WTC11 (cell line): ENCODE data around the gene DYNLRB1. TPM values are rescaled to one million over a fixed set of nuclear protein-coding genes. Genes with fewer than 3 reads are reported as not detected.

Source experiments
- ATAC-seq: fragments of 200-7000 bp; cut with Tn5 transposase; 2 replicates; pipeline ENCODE4 v1.10.0; 2021; ENCODE audit warnings: mild to moderate bottlenecking, moderate library complexity
- CTCF ChIA-PET: fragments of 300-600 bp; sonication (Branson Sonifier 250); formaldehyde crosslinking; loops from one replicate; lab custom pipeline; 2021; ENCODE audit warnings: antibody characterized with exemption; lab: Charles Lee
- POLR2A ChIA-PET: fragments of 350-600 bp; sonication (Branson Sonifier 250); formaldehyde crosslinking; loops from one replicate; lab custom pipeline; 2021; ENCODE audit warnings: antibody characterized with exemption; lab: Charles Lee
- DNase-seq: peaks from one replicate; pipeline ENCODE4 v3.0.0; 2021; ENCODE audit warnings: low spot score
- H3K27ac Mint-ChIP-seq: 2 replicates; pipeline ENCODE4 v1.8.0; 2021; ENCODE audit warnings: mixed read lengths
- H3K27me3 Mint-ChIP-seq: 2 replicates; pipeline ENCODE4 v1.8.0; 2021; ENCODE audit warnings: low read depth, mild to moderate bottlenecking, moderate library complexity, mixed read lengths
- H3K36me3 Mint-ChIP-seq: 2 replicates; pipeline ENCODE4 v1.8.0; 2021; ENCODE audit warnings: mixed read lengths
- H3K4me1 Mint-ChIP-seq: 2 replicates; pipeline ENCODE4 v1.8.0; 2022; ENCODE audit warnings: mixed read lengths
- H3K4me3 Mint-ChIP-seq: 2 replicates; pipeline ENCODE4 v1.8.0; 2021; ENCODE audit warnings: mild to moderate bottlenecking, moderate library complexity, mixed read lengths
- H3K9me3 Mint-ChIP-seq: 2 replicates; pipeline ENCODE4 v1.8.0; 2021; ENCODE audit warnings: mixed read lengths
- CREM ChIP-seq: sonication (generic); formaldehyde crosslinking; IDR thresholded peaks from 2 replicates; pipeline ENCODE4 v1.8.1; 2022; ENCODE audit warnings: mild to moderate bottlenecking, missing genetic modification reagents, moderate library complexity
- KAT7 ChIP-seq: sonication (generic); formaldehyde crosslinking; IDR thresholded peaks from 2 replicates; pipeline ENCODE4 v1.8.1; 2023; ENCODE audit warnings: missing genetic modification reagents, mild to moderate bottlenecking, borderline replicate concordance
- MYBL2 ChIP-seq: sonication (generic); formaldehyde crosslinking; IDR thresholded peaks from 2 replicates; pipeline ENCODE4 v1.8.1; 2023; ENCODE audit warnings: mild to moderate bottlenecking, moderate library complexity, missing genetic modification reagents
- NFYB ChIP-seq: sonication (generic); formaldehyde crosslinking; conservative IDR thresholded peaks from 2 replicates; pipeline ENCODE4 v1.8.0; 2022; ENCODE audit warnings: low read depth, missing genetic modification reagents
- NR1H2 ChIP-seq: sonication (generic); formaldehyde crosslinking; IDR thresholded peaks from 2 replicates; pipeline ENCODE4 v1.9.0; 2021; ENCODE audit warnings: mild to moderate bottlenecking, moderate library complexity, missing genetic modification reagents
- SMAD3 ChIP-seq: sonication (generic); formaldehyde crosslinking; IDR thresholded peaks from 2 replicates; pipeline ENCODE4 v1.8.0; 2022; ENCODE audit warnings: missing genetic modification reagents, mild to moderate bottlenecking, borderline replicate concordance
- ZNF219 ChIP-seq: sonication (generic); formaldehyde crosslinking; IDR thresholded peaks from 2 replicates; pipeline ENCODE4 v1.8.0; 2023; ENCODE audit warnings: missing genetic modification reagents, mild to moderate bottlenecking, borderline replicate concordance
- ZNF232 ChIP-seq: sonication (generic); formaldehyde crosslinking; IDR thresholded peaks from 2 replicates; pipeline ENCODE4 v1.8.0; 2022; ENCODE audit warnings: mild to moderate bottlenecking, missing genetic modification reagents
- ZNF671 ChIP-seq: fragments of 250-450 bp; sonication (Bioruptor Pico); IDR thresholded peaks from 2 replicates; pipeline ENCODE4 v1.8.0; 2021; ENCODE audit warnings: mild to moderate bottlenecking
- total RNA-seq: library from RNA; stranded (reverse); gene quantifications from 3 replicates; pipeline ENCODE4 v1.2.3, GENCODE V29; 2021
- TF ChIP-seq, protein P1 (sequence below): fragments of 250-450 bp; sonication (Bioruptor Pico); IDR thresholded peaks from 2 replicates; pipeline ENCODE4 v1.8.0; 2021; ENCODE audit warnings: mild to moderate bottlenecking
- TF ChIP-seq, protein P2 (sequence below): sonication (generic); formaldehyde crosslinking; IDR thresholded peaks from 2 replicates; pipeline ENCODE4 v1.8.1; 2023; ENCODE audit warnings: mild to moderate bottlenecking, missing genetic modification reagents, moderate library complexity
- TF ChIP-seq, protein P3 (sequence below): sonication (generic); formaldehyde crosslinking; IDR thresholded peaks from 2 replicates; pipeline ENCODE4 v1.8.1; 2022; ENCODE audit warnings: missing genetic modification reagents, borderline replicate concordance
- TF ChIP-seq, protein P4 (sequence below): sonication (generic); formaldehyde crosslinking; IDR thresholded peaks from 2 replicates; pipeline ENCODE4 v1.8.0; 2022; ENCODE audit warnings: mild to moderate bottlenecking, missing genetic modification reagents
- TF ChIP-seq, protein P5 (sequence below): sonication (generic); formaldehyde crosslinking; IDR thresholded peaks from 2 replicates; pipeline ENCODE4 v1.8.0; 2023; ENCODE audit warnings: mild to moderate bottlenecking, missing genetic modification reagents
- TF ChIP-seq, protein P6 (sequence below): fragments of 250-450 bp; sonication (Bioruptor Pico); conservative IDR thresholded peaks from 2 replicates; pipeline ENCODE4 v1.9.0; 2021; ENCODE audit warnings: mild to moderate bottlenecking
- TF ChIP-seq, protein P7 (sequence below): sonication (generic); formaldehyde crosslinking; IDR thresholded peaks from 2 replicates; pipeline ENCODE4 v1.8.1; 2023; ENCODE audit warnings: mild to moderate bottlenecking, missing genetic modification reagents, borderline replicate concordance
- TF ChIP-seq, protein P8 (sequence below): sonication (generic); formaldehyde crosslinking; IDR thresholded peaks from 2 replicates; pipeline ENCODE4 v1.8.1; 2022; ENCODE audit warnings: mild to moderate bottlenecking, missing genetic modification reagents, moderate library complexity, borderline replicate concordance

Gene DYNLRB1
- total RNA-seq, 1 experiment from 2014 or later, result 99.3 TPM

DNA sequence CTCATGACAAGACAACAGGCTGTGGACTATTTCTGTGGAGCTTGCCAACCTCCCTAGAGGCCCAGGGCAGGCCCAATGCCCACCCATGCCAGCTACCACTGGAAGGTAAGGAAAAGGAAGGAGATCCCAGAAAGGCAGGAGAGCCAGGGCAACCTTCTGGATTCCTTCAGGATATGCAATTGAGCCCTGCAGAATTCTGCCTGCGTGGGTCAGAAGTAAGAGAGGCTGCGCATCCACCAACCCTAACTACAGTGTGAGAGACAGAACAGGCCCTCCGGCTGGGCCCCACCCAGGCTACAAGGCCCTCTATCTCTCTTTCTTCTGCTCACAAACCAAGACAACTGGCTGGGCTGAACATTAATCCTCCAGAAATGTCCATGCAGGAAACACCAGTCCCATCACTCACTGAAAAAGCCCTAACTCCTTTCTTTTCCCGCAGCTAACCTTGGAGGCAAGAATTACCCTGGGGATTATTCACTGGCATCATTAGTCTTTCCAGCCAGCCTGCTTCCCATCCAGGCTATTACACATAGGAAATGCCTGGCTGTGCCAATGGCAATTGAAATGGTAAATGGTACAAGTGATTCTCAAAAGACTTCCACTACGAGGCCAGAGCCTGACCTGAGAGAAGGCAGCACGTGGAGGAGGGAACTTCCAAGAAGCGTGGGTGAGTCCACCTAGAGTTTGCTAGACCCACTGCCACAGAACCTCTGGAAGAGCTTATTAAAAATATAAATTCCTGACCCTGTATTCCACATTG is 57.5 kb downstream of the DYNLRB1 start (continued):
- TF ChIP-seq, protein P1, sequence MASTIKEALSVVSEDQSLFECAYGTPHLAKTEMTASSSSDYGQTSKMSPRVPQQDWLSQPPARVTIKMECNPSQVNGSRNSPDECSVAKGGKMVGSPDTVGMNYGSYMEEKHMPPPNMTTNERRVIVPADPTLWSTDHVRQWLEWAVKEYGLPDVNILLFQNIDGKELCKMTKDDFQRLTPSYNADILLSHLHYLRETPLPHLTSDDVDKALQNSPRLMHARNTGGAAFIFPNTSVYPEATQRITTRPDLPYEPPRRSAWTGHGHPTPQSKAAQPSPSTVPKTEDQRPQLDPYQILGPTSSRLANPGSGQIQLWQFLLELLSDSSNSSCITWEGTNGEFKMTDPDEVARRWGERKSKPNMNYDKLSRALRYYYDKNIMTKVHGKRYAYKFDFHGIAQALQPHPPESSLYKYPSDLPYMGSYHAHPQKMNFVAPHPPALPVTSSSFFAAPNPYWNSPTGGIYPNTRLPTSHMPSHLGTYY (CRISPR knock-in tag), result no peak
- TF ChIP-seq, protein P2, sequence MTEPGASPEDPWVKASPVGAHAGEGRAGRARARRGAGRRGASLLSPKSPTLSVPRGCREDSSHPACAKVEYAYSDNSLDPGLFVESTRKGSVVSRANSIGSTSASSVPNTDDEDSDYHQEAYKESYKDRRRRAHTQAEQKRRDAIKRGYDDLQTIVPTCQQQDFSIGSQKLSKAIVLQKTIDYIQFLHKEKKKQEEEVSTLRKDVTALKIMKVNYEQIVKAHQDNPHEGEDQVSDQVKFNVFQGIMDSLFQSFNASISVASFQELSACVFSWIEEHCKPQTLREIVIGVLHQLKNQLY, result no peak
- TF ChIP-seq CREM (CRISPR knock-in tag) (no peak), NFYB (CRISPR knock-in tag) (no peak), KAT7 (CRISPR knock-in tag) (no peak), SMAD3 (no peak), MYBL2 (CRISPR knock-in tag) (no peak)

DNA sequence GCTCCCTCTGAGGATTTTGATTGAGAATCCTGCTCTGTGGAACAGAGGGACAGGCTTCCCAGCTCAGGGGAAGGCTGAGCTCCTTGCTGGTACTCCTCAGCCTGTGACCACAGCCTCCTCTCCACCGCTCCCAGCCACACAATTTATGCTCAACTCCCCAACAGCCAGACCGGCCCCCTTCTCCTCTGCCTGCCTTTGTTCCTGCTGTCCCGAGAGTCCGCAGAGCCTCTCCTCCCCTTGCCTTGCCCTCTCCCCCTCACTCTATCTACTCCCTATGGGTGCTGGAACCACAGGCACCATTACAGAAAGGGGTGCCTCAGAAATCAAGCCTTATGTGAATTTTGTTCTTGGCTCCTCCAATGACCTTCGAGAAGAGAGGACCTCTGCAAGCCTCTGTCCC is 58.2 kb downstream of the DYNLRB1 start:
- H3K36me3 Mint-ChIP-seq, result peaks cover 8% of the 10 kb centered on the region; the same call in 1 of the 2 replicates
- ATAC-seq (no peak), DNase-seq (no peak)
- POLR2A ChIA-PET, result no interaction called here
- H3K27ac Mint-ChIP-seq, result no peak overlapping the region; the same call in 1 of the 2 replicates
- H3K4me1 Mint-ChIP-seq, result peaks cover 10% of the 10 kb centered on the region
- no peak overlapping the region for H3K4me3 Mint-ChIP-seq
- H3K9me3 Mint-ChIP-seq, result no peaks in the 10 kb centered on the region
- H3K27me3 Mint-ChIP-seq, result no peaks in the 10 kb centered on the region
- CTCF ChIA-PET, result interaction anchor here (1.0 to 1.6 kb wide), 2 partner anchors 29 to 195 kb away, joined by 3 to 4 read pairs; no protein-coding TSS in a partner anchor
- TF ChIP-seq NR1H2 (no peak), ZNF219 (CRISPR knock-in tag) (no peak), ZNF671 (CRISPR knock-in tag) (no peak), ZNF232 (CRISPR knock-in tag) (no peak)
- TF ChIP-seq, protein P3, sequence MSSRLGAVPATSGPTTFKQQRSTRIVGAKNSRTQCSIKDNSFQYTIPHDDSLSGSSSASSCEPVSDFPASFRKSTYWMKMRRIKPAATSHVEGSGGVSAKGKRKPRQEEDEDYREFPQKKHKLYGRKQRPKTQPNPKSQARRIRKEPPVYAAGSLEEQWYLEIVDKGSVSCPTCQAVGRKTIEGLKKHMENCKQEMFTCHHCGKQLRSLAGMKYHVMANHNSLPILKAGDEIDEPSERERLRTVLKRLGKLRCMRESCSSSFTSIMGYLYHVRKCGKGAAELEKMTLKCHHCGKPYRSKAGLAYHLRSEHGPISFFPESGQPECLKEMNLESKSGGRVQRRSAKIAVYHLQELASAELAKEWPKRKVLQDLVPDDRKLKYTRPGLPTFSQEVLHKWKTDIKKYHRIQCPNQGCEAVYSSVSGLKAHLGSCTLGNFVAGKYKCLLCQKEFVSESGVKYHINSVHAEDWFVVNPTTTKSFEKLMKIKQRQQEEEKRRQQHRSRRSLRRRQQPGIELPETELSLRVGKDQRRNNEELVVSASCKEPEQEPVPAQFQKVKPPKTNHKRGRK (CRISPR knock-in tag), result no peak
- TF ChIP-seq, protein P4, sequence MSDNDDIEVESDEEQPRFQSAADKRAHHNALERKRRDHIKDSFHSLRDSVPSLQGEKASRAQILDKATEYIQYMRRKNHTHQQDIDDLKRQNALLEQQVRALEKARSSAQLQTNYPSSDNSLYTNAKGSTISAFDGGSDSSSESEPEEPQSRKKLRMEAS (CRISPR knock-in tag), result no peak
- TF ChIP-seq, protein P2, result no peak
- TF ChIP-seq, protein P5, sequence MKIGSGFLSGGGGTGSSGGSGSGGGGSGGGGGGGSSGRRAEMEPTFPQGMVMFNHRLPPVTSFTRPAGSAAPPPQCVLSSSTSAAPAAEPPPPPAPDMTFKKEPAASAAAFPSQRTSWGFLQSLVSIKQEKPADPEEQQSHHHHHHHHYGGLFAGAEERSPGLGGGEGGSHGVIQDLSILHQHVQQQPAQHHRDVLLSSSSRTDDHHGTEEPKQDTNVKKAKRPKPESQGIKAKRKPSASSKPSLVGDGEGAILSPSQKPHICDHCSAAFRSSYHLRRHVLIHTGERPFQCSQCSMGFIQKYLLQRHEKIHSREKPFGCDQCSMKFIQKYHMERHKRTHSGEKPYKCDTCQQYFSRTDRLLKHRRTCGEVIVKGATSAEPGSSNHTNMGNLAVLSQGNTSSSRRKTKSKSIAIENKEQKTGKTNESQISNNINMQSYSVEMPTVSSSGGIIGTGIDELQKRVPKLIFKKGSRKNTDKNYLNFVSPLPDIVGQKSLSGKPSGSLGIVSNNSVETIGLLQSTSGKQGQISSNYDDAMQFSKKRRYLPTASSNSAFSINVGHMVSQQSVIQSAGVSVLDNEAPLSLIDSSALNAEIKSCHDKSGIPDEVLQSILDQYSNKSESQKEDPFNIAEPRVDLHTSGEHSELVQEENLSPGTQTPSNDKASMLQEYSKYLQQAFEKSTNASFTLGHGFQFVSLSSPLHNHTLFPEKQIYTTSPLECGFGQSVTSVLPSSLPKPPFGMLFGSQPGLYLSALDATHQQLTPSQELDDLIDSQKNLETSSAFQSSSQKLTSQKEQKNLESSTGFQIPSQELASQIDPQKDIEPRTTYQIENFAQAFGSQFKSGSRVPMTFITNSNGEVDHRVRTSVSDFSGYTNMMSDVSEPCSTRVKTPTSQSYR (CRISPR knock-in tag), result no peak
- TF ChIP-seq, protein P6, sequence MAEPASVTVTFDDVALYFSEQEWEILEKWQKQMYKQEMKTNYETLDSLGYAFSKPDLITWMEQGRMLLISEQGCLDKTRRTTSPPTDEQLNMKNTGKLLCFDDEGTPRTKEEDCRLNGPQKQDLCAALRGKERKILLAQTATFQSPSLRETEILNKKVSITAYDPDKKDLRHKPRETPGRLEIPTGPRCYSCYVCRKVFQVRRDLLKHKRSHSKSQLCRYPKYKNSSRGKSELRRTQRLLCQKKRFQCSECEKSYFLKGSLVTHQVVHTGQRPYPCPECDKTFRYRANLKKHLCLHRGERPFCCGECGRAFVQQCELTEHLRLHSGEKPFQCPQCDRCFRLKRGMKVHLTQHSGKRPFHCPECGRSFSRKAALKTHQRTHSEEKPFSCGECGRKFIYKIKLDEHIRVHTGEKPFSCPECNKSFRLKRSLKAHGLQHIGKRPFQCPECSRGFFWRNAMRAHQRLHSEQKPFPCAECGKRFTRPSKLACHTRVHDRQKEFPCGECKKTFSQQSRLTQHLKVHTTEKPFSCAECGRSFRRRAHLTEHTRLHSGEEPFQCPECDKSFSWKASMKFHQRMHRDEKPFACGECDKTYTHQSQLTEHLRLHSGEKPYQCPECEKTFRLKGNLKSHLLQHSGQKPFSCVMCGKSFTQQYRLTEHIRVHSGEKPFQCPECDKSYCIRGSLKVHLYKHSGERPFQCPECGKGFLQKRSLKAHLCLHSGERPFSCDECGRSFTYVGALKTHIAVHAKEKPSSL (CRISPR knock-in tag), result no peak
- TF ChIP-seq, protein P7, sequence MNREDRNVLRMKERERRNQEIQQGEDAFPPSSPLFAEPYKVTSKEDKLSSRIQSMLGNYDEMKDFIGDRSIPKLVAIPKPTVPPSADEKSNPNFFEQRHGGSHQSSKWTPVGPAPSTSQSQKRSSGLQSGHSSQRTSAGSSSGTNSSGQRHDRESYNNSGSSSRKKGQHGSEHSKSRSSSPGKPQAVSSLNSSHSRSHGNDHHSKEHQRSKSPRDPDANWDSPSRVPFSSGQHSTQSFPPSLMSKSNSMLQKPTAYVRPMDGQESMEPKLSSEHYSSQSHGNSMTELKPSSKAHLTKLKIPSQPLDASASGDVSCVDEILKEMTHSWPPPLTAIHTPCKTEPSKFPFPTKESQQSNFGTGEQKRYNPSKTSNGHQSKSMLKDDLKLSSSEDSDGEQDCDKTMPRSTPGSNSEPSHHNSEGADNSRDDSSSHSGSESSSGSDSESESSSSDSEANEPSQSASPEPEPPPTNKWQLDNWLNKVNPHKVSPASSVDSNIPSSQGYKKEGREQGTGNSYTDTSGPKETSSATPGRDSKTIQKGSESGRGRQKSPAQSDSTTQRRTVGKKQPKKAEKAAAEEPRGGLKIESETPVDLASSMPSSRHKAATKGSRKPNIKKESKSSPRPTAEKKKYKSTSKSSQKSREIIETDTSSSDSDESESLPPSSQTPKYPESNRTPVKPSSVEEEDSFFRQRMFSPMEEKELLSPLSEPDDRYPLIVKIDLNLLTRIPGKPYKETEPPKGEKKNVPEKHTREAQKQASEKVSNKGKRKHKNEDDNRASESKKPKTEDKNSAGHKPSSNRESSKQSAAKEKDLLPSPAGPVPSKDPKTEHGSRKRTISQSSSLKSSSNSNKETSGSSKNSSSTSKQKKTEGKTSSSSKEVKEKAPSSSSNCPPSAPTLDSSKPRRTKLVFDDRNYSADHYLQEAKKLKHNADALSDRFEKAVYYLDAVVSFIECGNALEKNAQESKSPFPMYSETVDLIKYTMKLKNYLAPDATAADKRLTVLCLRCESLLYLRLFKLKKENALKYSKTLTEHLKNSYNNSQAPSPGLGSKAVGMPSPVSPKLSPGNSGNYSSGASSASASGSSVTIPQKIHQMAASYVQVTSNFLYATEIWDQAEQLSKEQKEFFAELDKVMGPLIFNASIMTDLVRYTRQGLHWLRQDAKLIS, result no peak
- TF ChIP-seq, protein P8, sequence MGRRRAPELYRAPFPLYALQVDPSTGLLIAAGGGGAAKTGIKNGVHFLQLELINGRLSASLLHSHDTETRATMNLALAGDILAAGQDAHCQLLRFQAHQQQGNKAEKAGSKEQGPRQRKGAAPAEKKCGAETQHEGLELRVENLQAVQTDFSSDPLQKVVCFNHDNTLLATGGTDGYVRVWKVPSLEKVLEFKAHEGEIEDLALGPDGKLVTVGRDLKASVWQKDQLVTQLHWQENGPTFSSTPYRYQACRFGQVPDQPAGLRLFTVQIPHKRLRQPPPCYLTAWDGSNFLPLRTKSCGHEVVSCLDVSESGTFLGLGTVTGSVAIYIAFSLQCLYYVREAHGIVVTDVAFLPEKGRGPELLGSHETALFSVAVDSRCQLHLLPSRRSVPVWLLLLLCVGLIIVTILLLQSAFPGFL (CRISPR knock-in tag), result no peak
